ENCODE data around the gene CCR4. TPM values are rescaled to one million over a fixed set of nuclear protein-coding genes. Genes with fewer than 3 reads are reported as not detected.
"Not testable (repeated sequence)": the region's sequence is repeated elsewhere in the genome, so short reads cannot be mapped to it uniquely, and the experiment has no call there.

The CCR4 gene
- total RNA-seq, 1 experiment from 2014 or later = not detected

GRCh38 chr3:32968166-32968919 is 16.9 kb downstream of the CCR4 start:
- no peaks in the 10 kb centered on the region for H3K27me3 ChIP-seq
- DNase-seq = no peak
- H3K9me3 ChIP-seq = no peaks in the 10 kb centered on the region
- H3K36me3 ChIP-seq = no peaks in the 10 kb centered on the region
- H3K4me3 ChIP-seq = no peak overlapping the region

- no peak for DNase-seq
- H3K4me3 ChIP-seq = no peak overlapping the region
- no peaks in the 10 kb centered on the region for H3K36me3 ChIP-seq
- H3K27me3 ChIP-seq = no peaks in the 10 kb centered on the region
- H3K9me3 ChIP-seq = no peaks in the 10 kb centered on the region
These were observed 17.5 kb downstream of the CCR4 start for GRCh38 chr3:32968920-32969389.

GRCh38 chr3:32969656-32970055 is 18.2 kb downstream of the CCR4 start:
- H3K9me3 ChIP-seq = no peaks in the 10 kb centered on the region
- DNase-seq = peak; percentile 30
- H3K27me3 ChIP-seq = no peaks in the 10 kb centered on the region
- H3K36me3 ChIP-seq = no peaks in the 10 kb centered on the region
- no peak overlapping the region for H3K4me3 ChIP-seq

- not testable (repeated sequence) for H3K9me3 ChIP-seq, H3K27me3 ChIP-seq, H3K36me3 ChIP-seq, H3K4me3 ChIP-seq, DNase-seq
These were observed 19.8 kb downstream of the CCR4 start for GRCh38 chr3:32971291-32971690.

GRCh38 chr3:32972482-32973146 is 21.2 kb downstream of the CCR4 start:
- H3K36me3 ChIP-seq = no peaks in the 10 kb centered on the region
- no peaks in the 10 kb centered on the region for H3K9me3 ChIP-seq
- H3K27me3 ChIP-seq = no peaks in the 10 kb centered on the region
- no peak for DNase-seq
- H3K4me3 ChIP-seq = no peak overlapping the region

- Histone ChIP-seq H3K4me3 (no peak overlapping the region), H3K36me3 (no peaks in the 10 kb centered on the region), H3K9me3 (no peaks in the 10 kb centered on the region), H3K27me3 (no peaks in the 10 kb centered on the region)
- peak; percentile 17 for DNase-seq
These were observed 22.5 kb downstream of the CCR4 start for GRCh38 chr3:32973982-32974381.

GRCh38 chr3:32975891-32976595 is 24.6 kb downstream of the CCR4 start:
- DNase-seq = no peak
- Histone ChIP-seq H3K27me3 (no peaks in the 10 kb centered on the region), H3K36me3 (no peaks in the 10 kb centered on the region), H3K4me3 (no peak overlapping the region), H3K9me3 (no peaks in the 10 kb centered on the region)

- DNase-seq = no peak
- H3K4me3 ChIP-seq = no peak overlapping the region
- H3K9me3 ChIP-seq = no peaks in the 10 kb centered on the region
These were observed 26.4 kb downstream of the CCR4 start for GRCh38 chr3:32977861-32978260.

GRCh38 chr3:32978331-32978730 is 26.9 kb downstream of the CCR4 start:
- no peak overlapping the region for H3K4me3 ChIP-seq
- no peaks in the 10 kb centered on the region for H3K27me3 ChIP-seq
- H3K9me3 ChIP-seq = no peaks in the 10 kb centered on the region
- DNase-seq = no peak
- no peaks in the 10 kb centered on the region for H3K36me3 ChIP-seq

More at GRCh38 chr3:32977861-32978260, 26.4 kb downstream of the CCR4 start:
- Histone ChIP-seq H3K36me3 (no peaks in the 10 kb centered on the region), H3K27me3 (no peaks in the 10 kb centered on the region)

- H3K36me3 ChIP-seq = no peaks in the 10 kb centered on the region
- no peaks in the 10 kb centered on the region for H3K9me3 ChIP-seq
- no peak for DNase-seq
- no peaks in the 10 kb centered on the region for H3K27me3 ChIP-seq
- no peak overlapping the region for H3K4me3 ChIP-seq
These were observed 31.7 kb downstream of the CCR4 start for GRCh38 chr3:32983124-32983523.

GRCh38 chr3:32984918-32985317 is 33.5 kb downstream of the CCR4 start:
- DNase-seq, H3K9me3 ChIP-seq, H3K27me3 ChIP-seq, H3K4me3 ChIP-seq, H3K36me3 ChIP-seq: not testable (repeated sequence)

- Histone ChIP-seq H3K4me3 (no peak overlapping the region), H3K36me3 (no peaks in the 10 kb centered on the region), H3K9me3 (no peaks in the 10 kb centered on the region), H3K27me3 (no peaks in the 10 kb centered on the region)
- DNase-seq = no peak
These were observed 37.7 kb downstream of the CCR4 start for GRCh38 chr3:32989171-32989570.

GRCh38 chr3:32990116-32990515 is 38.7 kb downstream of the CCR4 start:
- H3K9me3 ChIP-seq = no peaks in the 10 kb centered on the region
- no peaks in the 10 kb centered on the region for H3K36me3 ChIP-seq
- no peak overlapping the region for H3K4me3 ChIP-seq
- no peaks in the 10 kb centered on the region for H3K27me3 ChIP-seq
- no peak for DNase-seq

- H3K36me3 ChIP-seq = no peaks in the 10 kb centered on the region
- no peaks in the 10 kb centered on the region for H3K27me3 ChIP-seq
- no peak for DNase-seq
- no peak overlapping the region for H3K4me3 ChIP-seq
- H3K9me3 ChIP-seq = no peaks in the 10 kb centered on the region
These were observed 40.3 kb downstream of the CCR4 start for GRCh38 chr3:32991781-32992180.

- DNase-seq = no peak
- no peaks in the 10 kb centered on the region for H3K27me3 ChIP-seq
- H3K9me3 ChIP-seq = no peaks in the 10 kb centered on the region
- no peak overlapping the region for H3K4me3 ChIP-seq
- H3K36me3 ChIP-seq = no peaks in the 10 kb centered on the region
These were observed 40.9 kb downstream of the CCR4 start for GRCh38 chr3:32992310-32992686.

GRCh38 chr3:32994045-32994444 is 42.6 kb downstream of the CCR4 start:
- H3K27me3 ChIP-seq = no peaks in the 10 kb centered on the region
- H3K36me3 ChIP-seq = no peaks in the 10 kb centered on the region
- H3K9me3 ChIP-seq = no peaks in the 10 kb centered on the region
- DNase-seq = no peak
- H3K4me3 ChIP-seq = no peak overlapping the region

GRCh38 chr3:32995098-32995497 is 43.7 kb downstream of the CCR4 start:
- Histone ChIP-seq H3K36me3 (no peaks in the 10 kb centered on the region), H3K9me3 (no peaks in the 10 kb centered on the region)
- no peak for DNase-seq

More at GRCh38 chr3:32995098-32995497, 43.7 kb downstream of the CCR4 start:
- Histone ChIP-seq H3K4me3 (no peak overlapping the region), H3K27me3 (no peaks in the 10 kb centered on the region)
